Liver (tissue), 9 donors: ENCODE measurements around the gene GNLY. TPM values are rescaled to one million over a fixed set of nuclear protein-coding genes. Genes with fewer than 3 reads are reported as not detected.

Source experiments
- DNase-seq: peaks from one replicate; pipeline ENCODE4 v3.0.0-alpha.2; 2017; ENCODE audit warnings: low spot score
- H3K27ac ChIP-seq, 2 donors: one replicate each; pipeline ENCODE4 v1.7.0; 2013; ENCODE audit warnings: inconsistent platforms in 2 of 2, low read length in 2 of 2, control low read depth in 1 of 2, low read depth in 1 of 2, mild to moderate bottlenecking in 1 of 2
- H3K27me3 ChIP-seq, 4 donors: one replicate each; pipeline versions ENCODE4 v1.6.1 to v1.7.0; 2013; ENCODE audit warnings: low read length in 3 of 4, inconsistent platforms in 1 of 4, mild to moderate bottlenecking in 1 of 4, moderate library complexity in 1 of 4; ENCODE audit not compliant: control insufficient read depth in 4 of 4, insufficient read depth in 4 of 4
- H3K36me3 ChIP-seq, 4 donors: one replicate each; pipeline versions ENCODE4 v1.6.1 to v1.7.0; 2013; ENCODE audit warnings: low read length in 3 of 4, mild to moderate bottlenecking in 3 of 4, low read depth in 1 of 4, moderate library complexity in 1 of 4; ENCODE audit not compliant: control insufficient read depth in 4 of 4, insufficient read depth in 3 of 4
- H3K4me1 ChIP-seq, 4 donors: one replicate each; pipeline versions ENCODE4 v1.6.1 to v1.7.0; 2013; ENCODE audit warnings: low read length in 3 of 4, mild to moderate bottlenecking in 3 of 4, moderate library complexity in 1 of 4; ENCODE audit not compliant: control insufficient read depth in 4 of 4, insufficient read depth in 4 of 4
- H3K4me3 ChIP-seq, 3 donors: one replicate each; pipeline versions ENCODE4 v1.6.1 to v1.7.0; 2013; ENCODE audit warnings: low read length in 3 of 3, control low read depth in 1 of 3, low read depth in 1 of 3, mild to moderate bottlenecking in 1 of 3
- H3K9ac ChIP-seq, 2 donors: one replicate each; pipeline ENCODE4 v1.7.0; 2013; ENCODE audit warnings: low read length in 2 of 2, mild to moderate bottlenecking in 2 of 2, moderate library complexity in 2 of 2, control low read depth in 1 of 2, low read depth in 1 of 2
- H3K9me3 ChIP-seq, 4 donors: one replicate each; pipeline versions ENCODE4 v1.6.1 to v1.7.0; 2013; ENCODE audit warnings: low read length in 3 of 4; ENCODE audit not compliant: control insufficient read depth in 4 of 4
- ATF3 ChIP-seq: IDR thresholded peaks from 2 replicates; pipeline ENCODE4 v1.6.1; 2016; ENCODE audit warnings: antibody characterized with exemption
- CTCF ChIP-seq: fragments of 150-350 bp; IDR thresholded peaks from 2 replicates; pipeline ENCODE4 v1.5.1; 2017; ENCODE audit warnings: improper control_type of control experiment, low read depth, low read length; ENCODE audit not compliant: missing input control
- EGR1 ChIP-seq, 2 donors: IDR thresholded peaks; 2 replicates each; pipeline ENCODE4 v1.6.1; 2016 to 2018; ENCODE audit warnings: antibody characterized with exemption in 2 of 2, low read depth in 2 of 2
- FOXA1 ChIP-seq: IDR thresholded peaks from 2 replicates; pipeline ENCODE4 v1.6.1; 2016; ENCODE audit warnings: antibody characterized with exemption
- FOXA2 ChIP-seq: IDR thresholded peaks from 2 replicates; pipeline ENCODE4 v1.6.1; 2016; ENCODE audit warnings: antibody characterized with exemption
- GABPA ChIP-seq, 2 donors: IDR thresholded peaks in 1 of 2; conservative IDR thresholded peaks in 1 of 2; 2 replicates each; pipeline ENCODE4 v1.6.1; 2016; ENCODE audit warnings: antibody characterized with exemption in 2 of 2, mild to moderate bottlenecking in 1 of 2, moderate library complexity in 1 of 2
- HNF4A ChIP-seq, 2 donors: conservative IDR thresholded peaks; 2 replicates each; pipeline ENCODE4 v1.6.1; 2016; ENCODE audit warnings: antibody characterized with exemption in 2 of 2, mild to moderate bottlenecking in 2 of 2
- HNF4G ChIP-seq: IDR thresholded peaks from 2 replicates; pipeline ENCODE4 v1.6.1; 2016; ENCODE audit warnings: antibody characterized with exemption
- JUND ChIP-seq, 2 donors: IDR thresholded peaks; 2 replicates each; pipeline ENCODE4 v1.6.1; 2016; ENCODE audit warnings: antibody characterized with exemption in 2 of 2
- MAX ChIP-seq: IDR thresholded peaks from 2 replicates; pipeline ENCODE4 v1.6.1; 2016; ENCODE audit warnings: antibody characterized with exemption
- NR2F2 ChIP-seq: IDR thresholded peaks from 2 replicates; pipeline ENCODE4 v1.6.1; 2016; ENCODE audit warnings: antibody characterized with exemption
- RAD21 ChIP-seq, 2 donors: IDR thresholded peaks; 2 replicates each; pipeline ENCODE4 v1.6.1; 2016; ENCODE audit warnings: antibody characterized with exemption in 2 of 2, mild to moderate bottlenecking in 2 of 2
- REST ChIP-seq: IDR thresholded peaks from 2 replicates; pipeline ENCODE4 v1.6.1; 2016; ENCODE audit warnings: antibody characterized with exemption, mild to moderate bottlenecking
- RXRA ChIP-seq, 2 donors: IDR thresholded peaks; 2 replicates each; pipeline ENCODE4 v1.6.1; 2017 to 2018; ENCODE audit warnings: antibody characterized with exemption in 2 of 2, mild to moderate bottlenecking in 1 of 2
- SP1 ChIP-seq: IDR thresholded peaks from 2 replicates; pipeline ENCODE4 v1.6.1; 2018; ENCODE audit warnings: antibody characterized with exemption, mild to moderate bottlenecking
- TAF1 ChIP-seq: conservative IDR thresholded peaks from 2 replicates; pipeline ENCODE4 v1.6.1; 2016; ENCODE audit warnings: antibody characterized with exemption, mild to moderate bottlenecking
- YY1 ChIP-seq: IDR thresholded peaks from 2 replicates; pipeline ENCODE4 v1.6.1; 2016; ENCODE audit warnings: antibody characterized with exemption, mild to moderate bottlenecking
- ZBTB33 ChIP-seq: IDR thresholded peaks from 2 replicates; pipeline ENCODE4 v1.6.1; 2016; ENCODE audit warnings: antibody characterized with exemption
- WGBS: extraction: QIAGEN DNeasy Blood & Tissue Kit; methylation state at CpG from one replicate; pipeline ENCODE4 v1.1.7; 2013; 5-methylcytosine and 5-hydroxymethylcytosine counted together
- polyA plus RNA-seq, 2 donors: library from polyadenylated mRNA; stranded (reverse) in 1 of 2; unstranded in 1 of 2; fragments of 200-250 nt in 1 of 2; fragments of >200 nt in 1 of 2; fragmentation: Nextera tagmentation in 1 of 2; extraction: Ambion mirVana in 1 of 2; gene quantifications; one replicate each; pipeline versions ENCODE4 v1.2.1 to v1.2.3, GENCODE V29; 2013 to 2015
- total RNA-seq, 2 donors: library from RNA; depleted of rRNA; stranded (reverse); fragments of >200 nt; gene quantifications; one replicate each; pipeline ENCODE4 v1.2.3, GENCODE V29; 2014
- donor health status: healthy.
- donor health status: healthy.
- donor health status: healthy.
- donor health status: healthy.
- donor health status: healthy.

GNLY gene
- total and polyA plus RNA-seq, 4 donors: 0.75 to 4.8 (median 1.3) TPM; not detected in 1

GRCh38 chr2:85711578-85712060, 17.5 kb downstream of the GNLY start (continued):
- TF ChIP-seq RAD21 (IDR thresholded peaks at IDR 0.05) (no peak), HNF4A (conservative IDR thresholded peaks at IDR 0.05) (no peak), YY1 (no peak), RXRA (IDR thresholded peaks at IDR 0.05) (no peak), ATF3 (no peak), ZBTB33 (no peak), HNF4G (no peak)

GRCh38 chr2:85712336-85712735, 18.2 kb downstream of the GNLY start:
- no peaks in the 10 kb centered on the region for H3K27me3 ChIP-seq
- no peaks in the 10 kb centered on the region for H3K36me3 ChIP-seq
- 84% methylated on average over 15 of the region's 15 CpGs for WGBS
- peak overlapping the region; percentile 96 to 99 for H3K27ac ChIP-seq
- TF ChIP-seq ZBTB33: no peak
- TF ChIP-seq REST: no peak
- TF ChIP-seq YY1: no peak
- TF ChIP-seq TAF1: no peak
- no peak for TF ChIP-seq SP1
- TF ChIP-seq CTCF: no peak
- TF ChIP-seq ATF3: no peak
- no peak for TF ChIP-seq HNF4A (conservative IDR thresholded peaks at IDR 0.05)
- TF ChIP-seq JUND (IDR thresholded peaks at IDR 0.05): no peak
- TF ChIP-seq RXRA (IDR thresholded peaks at IDR 0.05): no peak
- TF ChIP-seq NR2F2: no peak
- no peak for TF ChIP-seq MAX
- no peak for TF ChIP-seq EGR1 (IDR thresholded peaks at IDR 0.05; ENCODE audit: low read depth in 2 of 2)
- no peak for TF ChIP-seq FOXA2
- no peak for TF ChIP-seq GABPA (IDR thresholded peaks at IDR 0.05 in 1 of 2, conservative IDR thresholded peaks at IDR 0.05 in 1 of 2)
- TF ChIP-seq FOXA1: no peak
- peak overlapping the region in 1 of 2 donors; percentile 76 for H3K9ac ChIP-seq
- no peak overlapping the region for H3K4me3 ChIP-seq
- peaks cover 27 to 62% (median 44%) of the 10 kb centered on the region in 4 donors for H3K4me1 ChIP-seq
- DNase-seq: no peak
- H3K9me3 ChIP-seq: no peaks in the 10 kb centered on the region
